Ammon's horn (tissue), 1 donor: ENCODE measurements around the gene ANKRD6.

Experiments
- DNase-seq: peaks from one replicate; pipeline ENCODE4 v3.0.0-alpha.2; 2016; ENCODE audit warnings: low spot score

ANKRD6 gene

GRCh38 chr6:89509777-89510281 is 76.9 kb downstream of the ANKRD6 start:
- no peak for DNase-seq

- no peak for DNase-seq
These were observed 77.4 kb downstream of the ANKRD6 start for GRCh38 chr6:89510393-89510792.

- DNase-seq: no peak
These were observed 85.6 kb downstream of the ANKRD6 start for GRCh38 chr6:89518352-89519055.

- no peak for DNase-seq
These were observed 87.8 kb downstream of the ANKRD6 start for GRCh38 chr6:89520736-89521135.

GRCh38 chr6:89522778-89523177 is 89.8 kb downstream of the ANKRD6 start:
- no peak for DNase-seq

- no peak for DNase-seq
These were observed 93.0 kb downstream of the ANKRD6 start for GRCh38 chr6:89525786-89526562.

- DNase-seq: no peak
These were observed 93.6 kb downstream of the ANKRD6 start for GRCh38 chr6:89526563-89526869.

- no peak for DNase-seq
These were observed 94.7 kb downstream of the ANKRD6 start for GRCh38 chr6:89527634-89528033.

GRCh38 chr6:89528866-89529265 is 95.9 kb downstream of the ANKRD6 start:
- no peak for DNase-seq

GRCh38 chr6:89530982-89531381 is 98.0 kb downstream of the ANKRD6 start:
- DNase-seq: no peak

- no peak for DNase-seq
These were observed 103.3 kb downstream of the ANKRD6 start for GRCh38 chr6:89536231-89536630.

- no peak for DNase-seq
These were observed 106.8 kb downstream of the ANKRD6 start for GRCh38 chr6:89539779-89540178.

- DNase-seq: no peak
These were observed 109.3 kb downstream of the ANKRD6 start for GRCh38 chr6:89542081-89542857.

GRCh38 chr6:89542866-89543265 is 109.9 kb downstream of the ANKRD6 start:
- no peak for DNase-seq

GRCh38 chr6:89547281-89547680 is 114.3 kb downstream of the ANKRD6 start:
- DNase-seq: no peak

- DNase-seq: no peak
These were observed 120.5 kb downstream of the ANKRD6 start for GRCh38 chr6:89553431-89553830.

GRCh38 chr6:89554106-89554505 is 121.2 kb downstream of the ANKRD6 start:
- DNase-seq: no peak

- no peak for DNase-seq
These were observed 122.1 kb downstream of the ANKRD6 start for GRCh38 chr6:89555031-89555430.

GRCh38 chr6:89555806-89556205 is 122.9 kb downstream of the ANKRD6 start:
- DNase-seq: no peak

GRCh38 chr6:89559487-89559886 is 126.5 kb downstream of the ANKRD6 start:
- DNase-seq: no peak

GRCh38 chr6:89562093-89562973 is 129.4 kb downstream of the ANKRD6 start:
- DNase-seq: peak; percentile 71

GRCh38 chr6:89563866-89564265 is 130.9 kb downstream of the ANKRD6 start:
- DNase-seq: no peak
